COLO668 (cell line): ENCODE measurements around the gene APOA5.

Experiments used
- DNase-seq: peaks from one replicate; lab custom pipeline; 2025; ENCODE audit not compliant: unreplicated experiment; lab: John Stamatoyannopoulos, UW

Gene APOA5

DNA sequence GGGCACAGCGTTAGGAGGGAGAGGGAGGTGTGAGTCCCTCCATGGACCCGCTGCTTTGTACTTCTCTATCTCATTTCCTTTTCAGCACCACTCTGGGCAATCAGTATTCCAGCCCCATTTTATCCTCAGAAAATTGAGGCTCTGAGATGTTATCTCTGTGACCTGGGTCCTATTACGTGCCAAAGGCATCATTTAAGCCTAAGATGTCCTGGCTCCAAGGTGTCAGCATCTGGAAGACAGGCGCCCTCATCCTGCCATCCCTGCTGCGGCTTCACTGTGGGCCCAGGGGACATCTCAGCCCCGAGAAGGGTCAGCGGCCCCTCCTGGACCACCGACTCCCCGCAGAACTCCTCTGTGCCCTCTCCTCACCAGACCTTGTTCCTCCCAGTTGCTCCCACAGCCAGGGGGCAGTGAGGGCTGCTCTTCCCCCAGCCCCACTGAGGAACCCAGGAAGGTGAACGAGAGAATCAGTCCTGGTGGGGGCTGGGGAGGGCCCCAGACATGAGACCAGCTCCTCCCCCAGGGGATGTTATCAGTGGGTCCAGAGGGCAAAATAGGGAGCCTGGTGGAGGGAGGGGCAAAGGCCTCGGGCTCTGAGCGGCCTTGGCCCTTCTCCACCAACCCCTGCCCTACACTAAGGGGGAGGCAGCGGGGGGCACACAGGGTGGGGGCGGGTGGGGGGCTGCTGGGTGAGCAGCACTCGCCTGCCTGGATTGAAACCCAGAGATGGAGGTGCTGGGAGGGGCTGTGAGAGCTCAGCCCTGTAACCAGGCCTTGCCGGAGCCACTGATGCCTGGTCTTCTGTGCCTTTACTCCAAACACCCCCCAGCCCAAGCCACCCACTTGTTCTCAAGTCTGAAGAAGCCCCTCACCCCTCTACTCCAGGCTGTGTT, 37.2 kb upstream of the APOA5 start:
- DNase-seq = no peak

DNA sequence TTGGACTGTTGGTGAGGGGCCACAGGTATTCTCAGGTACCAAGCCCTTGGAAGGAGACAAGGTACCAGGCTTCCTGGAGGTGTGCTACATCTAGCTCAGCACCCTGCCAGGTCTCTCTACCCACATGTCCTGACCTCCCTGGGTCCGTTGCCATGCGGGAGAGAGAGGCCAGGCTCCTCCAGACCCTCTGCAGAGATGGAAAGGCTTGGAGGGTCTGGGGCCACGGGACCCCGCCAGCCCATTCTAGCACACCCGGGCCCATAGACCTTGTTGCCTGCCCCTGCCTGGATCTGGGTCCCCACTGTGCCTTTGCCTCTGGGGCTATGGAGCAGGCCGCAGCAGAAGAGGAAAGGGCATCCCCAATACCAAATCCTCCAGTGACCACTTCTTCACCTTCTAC, 35.8 kb upstream of the APOA5 start:
- DNase-seq = no peak

DNA sequence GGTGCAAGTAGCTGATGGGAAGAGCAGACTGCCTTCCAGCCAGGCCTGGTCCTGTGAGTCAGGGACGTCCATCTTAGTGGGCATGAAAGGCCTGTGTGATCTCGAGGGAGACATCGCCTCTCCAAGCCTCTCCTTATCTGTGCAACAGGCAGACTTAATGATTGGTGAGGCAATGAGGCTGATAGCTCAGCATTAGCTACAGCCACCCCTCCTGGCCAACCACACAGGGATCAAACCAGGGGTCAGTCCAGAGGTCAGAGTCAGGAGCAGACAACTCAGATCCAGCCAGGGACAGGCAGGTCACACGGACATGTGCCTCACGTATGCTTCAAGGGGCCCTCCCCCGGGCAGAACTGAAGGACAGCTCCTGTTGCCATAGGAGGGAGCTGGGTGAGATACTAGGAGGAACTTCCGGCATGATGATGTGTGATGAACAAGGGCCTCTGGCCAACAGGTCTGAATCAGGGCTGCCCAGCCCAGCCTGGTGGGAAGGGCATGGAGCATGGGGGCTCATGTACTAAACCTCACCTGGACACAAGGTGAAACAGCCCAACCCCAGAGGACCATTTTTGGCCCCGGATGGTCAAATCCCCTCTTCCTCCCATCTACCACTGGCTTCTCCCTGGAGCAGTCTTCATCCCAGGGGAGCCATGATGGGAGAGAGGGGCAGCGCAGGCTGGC, 35.2 kb upstream of the APOA5 start:
- DNase-seq = no peak

DNA sequence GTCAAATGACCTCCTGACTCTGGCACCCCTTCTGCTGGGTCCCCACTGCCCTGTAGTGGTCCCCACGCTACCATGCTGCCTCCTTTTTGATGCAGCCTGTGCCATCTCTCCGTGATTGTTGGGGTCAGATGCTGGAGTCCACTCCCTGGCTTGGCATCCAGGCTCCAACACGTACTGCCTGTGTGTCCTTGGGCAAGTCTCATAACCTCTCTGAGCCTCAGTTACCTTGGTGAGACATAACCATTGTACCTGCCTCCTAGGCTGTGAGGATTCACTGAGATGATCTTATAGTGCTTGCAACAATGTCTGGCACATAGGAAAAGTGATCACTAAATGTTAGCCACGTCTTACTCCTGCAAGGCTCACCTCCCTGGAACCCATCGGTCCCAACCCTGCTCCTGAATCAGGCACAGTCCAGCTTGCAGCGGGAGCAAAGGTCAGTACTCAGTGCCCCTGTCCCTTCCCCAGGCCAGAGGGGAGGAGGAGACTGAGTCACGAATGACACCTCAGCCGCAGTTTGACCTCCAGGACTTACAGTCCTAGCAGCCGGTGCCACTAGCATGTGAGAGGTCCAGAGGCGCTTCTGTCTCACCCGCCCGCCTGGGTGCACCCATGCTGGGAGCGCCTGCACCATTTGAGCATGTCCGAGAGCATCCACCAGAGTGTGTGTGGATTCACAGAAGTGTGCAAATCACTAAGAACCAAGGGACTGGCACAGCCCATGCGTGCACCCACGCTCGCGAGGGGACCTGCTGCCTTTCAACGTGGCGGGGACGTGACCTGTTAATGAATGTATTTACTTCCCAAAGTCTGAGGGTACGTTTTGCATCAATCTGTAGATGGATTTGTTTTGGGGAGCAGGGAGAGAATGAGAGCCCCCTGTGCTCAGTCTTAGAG, 34.4 kb upstream of the APOA5 start:
- no peak for DNase-seq

DNA sequence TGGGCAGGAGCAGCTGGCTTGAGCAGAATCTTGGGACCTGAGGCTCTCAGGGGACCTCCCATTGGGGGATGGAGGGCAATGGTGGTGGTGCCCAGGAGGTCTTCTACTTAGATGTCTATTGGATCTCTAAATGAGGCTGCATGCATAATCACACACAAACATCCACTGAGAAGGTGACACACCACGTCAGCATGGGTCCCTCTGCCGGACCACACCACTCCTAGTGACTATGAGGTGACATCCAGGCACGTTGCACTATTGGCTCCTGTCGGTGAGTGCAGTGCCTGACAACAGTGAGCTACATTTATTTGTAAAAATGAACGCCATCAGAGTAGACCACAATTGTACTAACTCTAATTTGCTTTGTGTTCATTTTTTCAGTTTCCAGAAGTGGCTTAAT, 33.8 kb upstream of the APOA5 start:
- no peak for DNase-seq

DNA sequence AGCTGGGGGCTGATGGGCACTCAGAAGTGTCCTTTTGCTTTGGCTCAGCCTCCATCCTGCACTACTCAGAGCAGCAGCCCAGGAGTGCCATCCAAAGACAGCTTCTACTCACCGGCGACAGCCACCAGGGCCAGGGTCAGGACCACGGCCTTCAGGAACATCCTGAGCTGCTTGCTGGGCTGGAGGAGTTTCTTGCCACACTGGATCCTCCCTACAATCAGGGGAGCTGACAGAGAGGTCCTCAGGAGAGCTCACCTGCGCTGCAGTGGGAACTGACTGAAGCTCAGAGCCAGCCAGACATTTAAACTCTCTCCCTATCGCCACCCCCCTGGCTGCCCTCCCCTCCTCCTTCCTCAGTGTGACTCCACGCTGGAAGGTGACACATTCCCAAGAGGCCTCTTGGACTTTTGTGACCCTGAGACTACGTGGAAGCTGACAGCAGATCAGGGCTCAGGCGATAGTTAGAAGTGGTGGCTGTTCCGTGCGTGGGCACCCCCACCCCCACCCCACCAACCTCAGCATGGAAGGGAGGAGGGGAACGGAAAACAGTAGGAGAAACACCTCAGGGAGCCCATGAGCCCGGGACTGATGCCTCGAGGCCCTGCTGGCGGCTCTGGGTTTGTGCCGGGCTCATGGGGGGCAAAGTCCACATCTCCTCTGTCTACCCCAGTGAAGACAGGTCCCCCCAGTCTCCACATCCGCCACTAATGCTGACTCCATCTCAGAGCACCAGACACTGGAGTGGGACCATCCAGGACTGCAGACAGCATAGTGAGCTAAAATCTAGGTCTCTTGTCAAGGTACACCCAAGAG, 31.6 kb upstream of the APOA5 start, which contains the start of gene APOA4:
Gene APOA4, minus strand, starts transcription at position 274 of the 813 bp plus-strand sequence. Its CDS starts 113 bp downstream, at position 161.
- DNase-seq = no peak

DNA sequence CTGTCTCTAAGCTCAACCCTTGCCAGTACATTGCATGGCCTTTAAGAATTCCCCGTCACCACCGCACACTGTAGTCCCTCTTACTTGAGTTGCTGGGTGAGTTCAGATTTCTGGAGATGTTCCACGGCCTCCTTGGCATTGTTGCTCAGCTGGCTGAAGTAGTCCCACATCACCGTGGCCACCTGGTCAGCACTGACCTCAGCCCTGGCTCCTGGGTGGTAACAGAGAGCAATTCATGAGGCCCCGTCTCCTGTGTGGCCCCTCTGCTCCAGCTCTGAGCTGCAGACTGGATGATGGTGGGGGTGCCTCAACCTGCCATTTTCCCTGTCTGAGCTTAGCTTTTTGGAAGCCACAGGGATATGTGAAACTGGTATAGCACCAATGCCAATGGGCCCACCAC, 30.9 kb upstream of the APOA5 start:
- DNase-seq = no peak

DNA sequence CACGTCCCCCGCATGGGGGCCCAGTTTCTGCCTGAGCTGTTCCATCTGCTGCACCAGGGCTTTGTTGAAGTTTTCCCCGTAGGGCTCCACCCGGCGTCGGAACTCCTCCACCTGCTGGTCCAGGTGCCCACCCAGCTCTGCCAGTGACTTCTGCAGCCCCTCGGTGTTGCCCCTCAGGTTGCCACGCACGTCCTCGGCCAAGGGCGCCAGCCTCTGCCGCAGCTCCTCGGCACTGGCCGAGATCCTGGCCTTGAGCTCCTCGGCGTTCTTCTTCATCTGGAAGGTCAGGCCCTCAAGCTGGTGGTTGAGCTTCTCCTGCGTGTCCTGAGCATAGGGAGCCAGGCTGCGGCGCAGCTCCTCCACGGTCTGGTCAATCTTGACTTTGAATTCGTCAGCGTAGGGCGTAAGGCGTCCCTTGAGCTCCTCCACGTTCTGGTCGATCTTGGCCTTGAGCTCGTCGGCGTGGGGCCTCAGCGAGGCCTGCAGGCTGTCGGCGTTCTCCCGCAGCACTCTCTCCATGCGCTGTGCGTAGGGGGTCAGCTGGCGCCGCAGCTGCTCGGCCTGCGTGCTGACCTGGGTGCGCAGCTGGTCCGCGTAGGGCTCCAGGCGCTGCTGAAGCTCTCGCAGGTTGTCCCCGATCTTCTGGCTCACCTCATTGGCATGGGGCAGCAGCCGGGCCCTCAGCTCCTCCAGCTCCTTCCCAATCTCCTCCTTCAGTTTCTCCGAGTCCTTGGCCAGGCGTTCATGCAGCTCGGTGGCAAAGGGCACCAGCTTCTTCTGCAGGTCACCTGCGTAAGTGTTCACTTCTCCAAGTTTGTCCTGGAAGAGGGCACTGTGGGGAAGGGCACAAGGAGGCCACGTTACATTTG, 29.6 kb upstream of the APOA5 start:
- no peak for DNase-seq

DNA sequence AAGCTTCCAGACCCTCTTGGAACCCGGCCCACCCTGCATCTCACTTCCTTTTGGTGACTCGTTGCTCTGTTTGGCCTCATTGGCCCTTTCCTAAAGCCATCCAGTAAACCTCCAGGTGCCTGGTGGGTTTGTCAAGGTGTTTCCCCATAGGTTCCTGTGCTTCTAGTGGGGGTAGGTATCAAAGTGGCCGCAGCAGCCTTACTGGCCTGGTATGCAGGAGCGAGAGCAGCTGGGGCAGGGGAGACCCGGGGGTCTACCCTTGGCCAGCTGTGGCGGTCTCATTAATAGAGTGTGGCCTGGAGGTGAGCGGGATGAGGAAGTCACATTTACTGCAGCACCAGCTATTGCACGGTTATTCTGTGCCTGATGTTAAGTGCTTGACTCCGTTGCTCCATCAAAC, 27.4 kb upstream of the APOA5 start:
- no peak for DNase-seq

DNA sequence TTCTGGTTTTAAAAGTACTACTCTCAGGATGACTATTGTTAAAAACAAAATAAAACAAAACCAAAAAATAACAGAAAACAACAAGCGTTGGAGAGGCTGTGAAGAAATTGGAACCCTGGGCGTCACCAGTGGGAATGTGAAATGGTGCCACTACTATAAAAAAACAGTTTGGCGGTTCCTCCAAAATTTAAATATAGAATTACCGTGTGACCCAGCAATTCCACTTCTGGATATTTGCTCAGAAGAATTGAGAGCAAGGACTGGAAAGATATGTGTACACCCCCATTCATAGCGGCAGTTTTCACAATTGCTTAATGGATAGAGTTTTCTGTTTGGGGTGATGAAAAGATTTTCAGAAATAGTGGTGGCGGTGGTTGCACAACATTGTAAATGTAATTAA, 22.8 kb upstream of the APOA5 start:
- DNase-seq = no peak

DNA sequence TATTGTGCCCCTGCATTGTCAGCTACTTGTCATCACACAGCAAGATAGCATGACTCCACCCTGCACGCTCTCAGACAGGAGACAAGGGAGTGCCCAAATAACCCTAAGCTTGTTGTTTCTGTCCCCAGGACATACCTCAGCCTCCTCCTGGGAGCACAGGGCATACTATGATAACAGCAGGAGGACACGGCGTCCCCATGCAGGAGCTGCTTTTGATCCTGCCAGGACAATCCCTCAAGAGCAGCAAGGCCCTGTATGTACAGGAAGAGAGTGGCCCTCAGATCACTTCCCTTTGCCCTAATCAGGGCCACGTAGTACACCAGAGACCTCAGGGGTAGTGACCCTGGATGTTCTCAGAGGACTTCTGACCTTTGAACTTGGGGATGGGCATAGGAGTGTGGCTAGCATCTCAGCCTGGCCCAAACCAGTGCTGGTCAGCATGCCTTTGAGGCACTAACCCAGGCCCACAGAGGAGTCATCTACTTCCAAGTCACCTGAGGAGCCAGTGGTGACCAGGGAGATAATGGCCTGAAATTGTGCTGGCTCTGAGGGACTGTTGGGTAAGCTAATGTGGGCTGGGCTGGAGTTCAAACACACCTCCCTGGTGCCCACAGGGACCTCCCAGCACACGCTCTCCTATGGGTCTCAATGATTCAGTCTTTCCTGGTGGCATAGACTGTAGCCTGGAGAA, 22.2 kb upstream of the APOA5 start:
- DNase-seq = no peak

DNA sequence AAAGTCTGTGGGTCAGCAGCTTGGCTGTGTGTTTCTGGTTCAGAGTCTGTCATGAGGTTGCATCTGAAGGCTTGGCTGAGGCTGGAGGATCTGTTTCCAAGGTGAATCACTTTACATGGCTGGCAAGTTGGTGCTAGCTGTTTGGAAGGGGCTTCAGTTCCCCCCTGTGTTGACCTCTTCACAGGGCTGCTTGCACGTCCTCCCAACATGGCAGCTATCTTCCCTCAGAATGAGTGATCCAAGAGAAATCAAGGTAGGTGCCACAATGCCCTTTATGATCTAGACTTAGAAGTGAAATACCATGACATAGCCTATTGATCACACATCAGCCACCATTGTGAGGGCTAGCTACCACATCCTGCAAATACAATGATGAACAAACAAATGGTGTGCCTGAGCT, 21.5 kb upstream of the APOA5 start:
- DNase-seq = no peak

DNA sequence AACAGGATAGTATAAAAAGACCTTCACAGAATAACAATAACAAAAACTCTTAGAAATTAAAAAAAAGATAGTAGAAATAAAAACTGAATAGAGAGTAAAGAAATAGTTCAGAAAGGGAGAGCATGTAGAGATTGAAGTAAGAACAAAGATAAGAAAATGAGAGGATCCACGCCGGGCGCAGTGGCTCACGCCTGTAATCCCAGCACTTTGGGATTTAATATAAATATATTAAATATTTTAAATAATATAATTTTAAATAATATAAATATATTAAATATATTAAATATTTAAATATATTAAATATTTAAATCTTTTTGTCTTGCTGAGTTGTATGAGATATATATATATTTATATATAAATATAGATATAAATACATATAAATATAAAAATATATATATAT, 20.4 kb upstream of the APOA5 start:
- no peak for DNase-seq

DNA sequence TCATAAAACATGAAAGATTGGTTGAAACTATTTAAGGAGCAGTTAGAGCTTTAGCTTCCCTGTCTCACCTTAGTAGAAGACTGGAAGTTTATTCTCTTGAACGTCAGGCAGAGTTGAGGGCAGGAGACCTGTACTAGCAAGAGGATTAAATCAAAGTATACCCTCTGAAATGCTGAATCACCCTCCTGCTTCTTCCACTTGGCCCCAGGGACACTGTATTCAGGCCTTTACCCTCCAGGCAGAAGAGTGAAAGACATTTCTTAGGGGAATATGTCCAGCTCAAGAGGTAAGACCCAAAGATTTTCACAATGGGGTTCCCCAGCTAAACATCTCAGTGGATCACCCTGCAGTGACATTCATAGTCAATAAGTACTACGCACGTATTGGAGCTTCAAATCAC, 19.5 kb upstream of the APOA5 start:
- DNase-seq = no peak

DNA sequence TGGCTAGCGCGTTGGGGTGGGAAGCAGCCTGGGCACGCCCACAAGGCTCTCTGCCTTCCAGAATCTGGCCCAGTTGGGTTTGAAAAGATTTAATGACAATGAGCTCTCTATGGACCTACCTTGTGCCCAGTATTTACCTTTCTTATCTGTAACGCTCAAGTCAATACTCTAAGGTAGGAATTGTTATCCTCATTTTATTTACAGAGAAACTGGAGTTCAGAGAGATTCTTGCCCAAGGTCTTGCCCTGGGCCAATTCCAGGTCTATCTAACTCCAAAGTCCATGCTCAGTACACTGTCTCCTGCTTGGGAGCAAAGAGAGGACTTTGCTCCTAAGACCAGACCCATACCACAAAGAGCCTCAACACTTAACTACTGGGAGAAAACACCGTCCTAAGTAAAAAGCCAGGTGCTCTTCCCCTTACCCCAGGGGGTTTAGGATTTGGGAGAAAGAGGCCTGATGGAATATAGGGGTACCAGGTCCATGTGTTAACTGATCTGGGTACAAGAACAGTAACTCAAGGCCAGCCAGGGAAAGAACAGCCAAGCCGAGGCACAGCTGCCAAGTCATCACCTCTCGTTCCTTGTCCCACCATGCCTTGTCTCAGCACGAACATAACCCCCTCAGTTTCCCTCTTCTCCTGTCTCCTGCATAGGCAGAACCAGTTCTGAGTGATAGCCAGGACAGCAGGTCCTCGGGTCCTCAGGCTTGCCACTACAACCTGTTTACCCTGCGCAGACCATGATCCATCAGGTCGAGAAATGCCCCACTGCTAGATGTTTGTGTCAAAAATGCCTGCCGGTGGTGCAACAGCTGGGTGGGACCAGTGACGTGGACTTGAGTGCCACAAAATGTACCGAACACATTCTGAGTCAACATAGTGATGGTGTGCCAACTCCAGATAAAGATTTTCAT, 16.8 kb upstream of the APOA5 start:
- DNase-seq = no peak

DNA sequence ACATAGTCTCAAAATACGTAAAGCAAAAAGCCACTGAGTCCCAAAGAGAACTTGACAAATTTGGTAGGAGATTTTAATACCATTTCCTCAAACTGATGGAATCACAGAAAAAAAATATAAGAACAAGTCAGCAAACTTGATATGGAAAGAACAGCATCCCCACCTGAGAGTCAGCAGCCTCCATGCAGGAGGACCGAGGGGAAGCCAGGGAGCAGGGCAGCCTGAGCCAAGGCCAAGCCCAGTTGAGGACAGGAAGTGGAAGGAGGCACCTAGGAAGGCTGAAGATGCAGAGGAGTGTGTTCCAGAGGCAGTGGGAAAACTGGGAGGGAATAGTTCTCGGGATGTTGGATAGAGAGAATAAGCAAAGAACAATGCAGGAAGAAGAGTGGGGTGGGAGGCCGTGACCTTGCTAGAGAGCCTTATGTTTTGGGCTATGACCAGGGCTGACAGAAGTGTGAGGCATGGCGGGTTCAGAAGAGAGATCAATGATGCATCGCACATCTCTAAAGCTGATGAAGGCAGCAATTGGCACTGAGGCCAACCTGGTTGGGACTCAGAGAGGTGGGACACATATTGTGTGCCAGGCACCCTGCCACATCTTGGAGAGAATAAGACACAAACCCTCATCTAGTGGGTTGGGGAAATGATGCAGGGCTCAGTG, 16.1 kb upstream of the APOA5 start:
- DNase-seq = no peak

DNA sequence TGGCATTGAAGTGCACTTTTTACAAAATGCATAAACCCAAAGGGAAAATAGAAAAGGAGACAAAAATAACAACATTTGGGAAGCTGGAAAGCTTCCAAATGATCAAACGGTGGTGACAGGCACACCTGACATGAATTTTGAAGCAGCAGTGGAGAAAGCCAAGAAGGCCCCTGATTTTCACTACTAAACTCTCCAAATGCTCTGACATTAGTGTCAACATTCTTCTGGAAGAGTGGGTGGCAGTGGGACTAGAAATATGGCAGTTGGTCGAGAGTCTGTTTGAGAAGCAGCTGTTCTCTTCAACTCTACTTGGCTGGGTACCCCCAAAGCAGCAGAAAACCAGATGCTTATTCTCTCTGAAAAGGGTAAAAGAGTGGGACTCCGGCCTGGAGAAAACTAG, 12.3 kb upstream of the APOA5 start:
- DNase-seq = no peak
